GM18873 (cell line): ENCODE data around the gene MSLN.

Experiments
- ATAC-seq: cut with Tn5 transposase; IDR thresholded peaks from one replicate; pipeline ENCODE4 v1.9.1; 2021; ENCODE audit warnings: mild to moderate bottlenecking, moderate library complexity, moderate number of reproducible peaks; ENCODE audit not compliant: unreplicated experiment, low FRiP score

MSLN gene

DNA sequence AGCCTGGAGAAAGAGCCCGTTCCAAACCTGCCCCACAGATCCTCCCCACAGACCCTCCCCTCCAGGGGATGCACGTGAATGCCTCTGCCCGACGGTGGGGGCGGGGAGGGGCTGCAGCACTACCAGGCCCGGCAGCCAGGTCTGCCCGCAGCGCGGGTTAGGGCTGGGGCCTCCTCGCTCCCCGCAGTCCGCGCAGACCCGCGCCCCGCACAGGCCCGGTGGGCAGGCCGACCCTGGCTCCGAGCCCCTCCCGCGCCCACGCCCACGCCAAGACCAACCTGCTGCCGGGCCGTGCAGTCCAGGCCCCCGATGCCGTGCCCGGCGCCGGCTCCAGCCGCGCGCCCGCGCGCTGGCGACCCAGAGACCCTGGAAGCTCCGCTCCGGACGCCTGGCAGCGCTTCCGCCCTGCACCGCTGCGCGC lies 27.5 kb downstream of the MSLN start, which contains the start of gene RPUSD1:
TSS of gene RPUSD1 (minus strand) at position 404 of the 421 bp plus-strand sequence. CDS start 644 bp downstream, outside the sequence.
- ATAC-seq = peak; percentile 13

DNA sequence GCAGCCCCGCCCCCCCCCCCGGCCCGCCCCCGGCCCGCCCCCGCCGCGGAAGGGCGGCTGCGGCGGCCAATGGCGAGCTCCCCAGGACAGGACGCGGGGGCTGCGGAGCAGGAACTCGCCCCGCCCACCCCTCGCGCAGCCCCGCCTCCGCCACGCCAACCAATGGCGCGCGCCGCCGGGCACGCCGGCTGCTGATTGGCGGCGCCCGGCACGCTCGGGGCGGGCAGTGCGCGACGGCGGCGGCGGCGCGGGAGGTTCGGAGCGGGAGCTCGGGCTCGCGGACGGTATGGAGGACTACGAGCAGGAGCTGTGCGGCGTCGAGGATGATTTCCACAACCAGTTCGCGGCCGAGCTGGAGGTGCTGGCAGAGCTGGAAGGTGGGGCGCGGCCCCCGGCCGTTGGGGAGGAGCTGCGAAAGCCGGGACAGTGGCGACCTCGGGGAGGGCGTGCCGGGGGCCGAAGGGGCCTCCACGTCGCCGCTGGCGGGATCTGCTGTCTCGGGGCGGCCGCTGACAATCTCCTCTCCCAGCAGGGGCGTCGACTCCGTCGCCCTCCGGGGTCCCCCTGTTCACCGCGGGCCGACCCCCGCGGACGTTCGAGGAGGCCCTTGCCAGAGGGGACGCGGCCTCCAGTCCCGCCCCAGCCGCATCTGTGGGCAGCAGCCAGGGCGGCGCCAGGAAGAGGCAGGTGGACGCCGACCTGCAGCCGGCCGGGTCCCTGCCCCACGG lies 28.0 kb downstream of the MSLN start, which contains the start of gene CHTF18:
TSS of gene CHTF18 (plus strand) at position 222 of the 728 bp plus-strand sequence. CDS start at position 287, 65 bp downstream.
- peak; percentile 38 for ATAC-seq

DNA sequence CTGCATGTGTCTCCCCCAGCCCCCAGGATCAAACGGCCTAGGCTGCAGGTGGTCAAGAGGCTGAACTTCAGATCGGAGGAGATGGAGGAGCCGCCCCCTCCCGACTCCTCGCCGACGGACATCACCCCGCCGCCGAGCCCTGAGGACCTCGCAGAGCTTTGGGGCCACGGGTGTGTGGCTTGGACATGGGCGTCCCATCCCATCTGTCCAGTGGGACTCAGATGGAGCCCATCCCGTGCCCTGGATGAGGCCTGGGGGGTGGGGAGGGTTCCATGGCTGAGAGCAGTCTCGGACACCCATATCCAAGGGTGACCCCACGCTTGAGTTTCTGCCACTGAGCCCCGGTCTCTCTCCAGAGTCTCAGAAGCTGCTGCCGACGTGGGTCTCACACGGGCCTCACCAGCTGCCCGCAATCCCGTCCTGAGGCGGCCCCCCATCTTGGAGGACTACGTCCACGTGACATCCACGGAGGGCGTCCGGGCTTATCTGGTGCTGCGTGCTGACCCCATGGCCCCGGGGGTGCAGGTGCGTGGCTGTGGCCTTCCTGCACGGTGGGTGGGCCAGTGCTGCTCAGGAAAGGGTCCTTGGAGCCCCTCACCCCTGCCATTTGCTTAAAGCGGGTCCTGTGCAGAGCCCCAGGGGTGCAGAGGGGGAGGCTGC lies 28.8 kb downstream of the MSLN start:
- no peak for ATAC-seq

DNA sequence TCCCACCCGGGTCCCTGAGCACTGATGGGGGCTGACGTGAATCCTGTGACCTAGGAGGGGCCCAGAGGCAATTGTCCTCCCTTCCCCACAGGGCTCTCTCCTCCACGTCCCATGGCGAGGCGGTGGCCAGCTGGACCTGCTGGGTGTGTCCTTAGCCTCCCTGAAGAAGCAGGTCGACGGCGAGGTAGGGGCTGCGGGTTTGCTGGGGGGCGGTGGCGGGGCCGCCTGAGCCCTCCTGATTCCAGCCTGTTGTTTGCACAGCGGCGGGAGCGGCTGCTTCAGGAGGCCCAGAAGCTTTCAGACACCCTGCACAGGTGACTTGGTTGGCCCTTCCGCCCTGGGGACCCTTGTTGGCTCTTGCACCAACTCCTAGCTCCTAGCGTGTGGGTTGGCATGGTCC lies 29.6 kb downstream of the MSLN start:
- ATAC-seq = no peak

DNA sequence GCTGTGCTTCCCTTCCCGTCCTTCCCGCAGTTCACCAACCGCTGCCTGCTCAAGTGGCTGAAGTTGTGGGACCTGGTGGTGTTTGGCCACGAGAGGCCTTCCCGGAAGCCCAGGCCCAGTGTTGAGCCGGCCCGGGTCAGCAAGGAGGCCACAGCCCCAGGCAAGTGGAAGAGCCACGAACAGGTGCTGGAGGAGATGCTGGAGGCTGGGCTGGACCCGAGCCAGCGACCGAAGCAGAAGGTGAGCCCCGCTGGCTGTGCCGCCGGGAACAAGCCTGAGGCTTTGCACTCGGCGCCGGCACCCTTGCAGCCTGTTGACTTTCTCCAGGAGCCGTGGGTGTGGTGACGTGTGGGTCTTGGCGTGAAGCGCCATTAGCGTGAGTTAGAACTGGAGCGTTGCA lies 30.6 kb downstream of the MSLN start:
- ATAC-seq = no peak

DNA sequence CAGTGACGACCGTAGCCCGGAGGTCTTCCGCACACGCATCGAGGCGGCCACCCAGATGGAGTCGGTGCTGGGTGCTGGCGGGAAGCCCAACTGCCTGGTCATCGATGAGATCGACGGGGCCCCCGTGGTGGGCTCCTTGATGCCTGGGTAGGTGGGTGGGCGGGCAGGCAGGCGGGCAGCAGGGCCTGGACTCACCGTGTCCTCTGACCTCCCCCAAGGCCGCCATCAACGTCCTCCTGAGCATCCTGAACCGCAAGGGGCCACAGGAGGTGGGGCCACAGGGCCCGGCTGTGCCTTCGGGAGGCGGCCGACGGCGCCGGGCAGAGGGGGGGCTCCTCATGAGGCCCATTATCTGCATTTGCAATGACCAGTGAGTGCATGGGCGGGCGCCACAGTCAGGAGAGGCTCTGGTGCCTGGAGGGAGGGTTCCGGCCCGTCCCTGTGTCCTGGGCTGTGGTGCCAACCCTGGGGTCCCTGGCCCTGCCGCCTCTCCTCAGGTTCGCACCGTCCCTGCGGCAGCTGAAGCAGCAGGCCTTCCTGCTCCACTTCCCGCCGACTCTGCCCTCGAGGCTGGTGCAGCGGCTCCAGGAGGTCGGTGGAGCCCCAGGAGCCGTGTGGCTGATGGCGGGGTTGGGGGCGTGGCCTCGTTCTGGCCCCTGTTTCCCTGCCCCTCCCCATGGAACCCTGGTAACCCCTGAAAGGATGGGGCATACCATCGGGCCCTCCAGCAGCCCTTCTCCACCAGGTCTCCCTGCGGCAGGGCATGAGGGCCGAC lies 31.9 kb downstream of the MSLN start:
- no peak for ATAC-seq

DNA sequence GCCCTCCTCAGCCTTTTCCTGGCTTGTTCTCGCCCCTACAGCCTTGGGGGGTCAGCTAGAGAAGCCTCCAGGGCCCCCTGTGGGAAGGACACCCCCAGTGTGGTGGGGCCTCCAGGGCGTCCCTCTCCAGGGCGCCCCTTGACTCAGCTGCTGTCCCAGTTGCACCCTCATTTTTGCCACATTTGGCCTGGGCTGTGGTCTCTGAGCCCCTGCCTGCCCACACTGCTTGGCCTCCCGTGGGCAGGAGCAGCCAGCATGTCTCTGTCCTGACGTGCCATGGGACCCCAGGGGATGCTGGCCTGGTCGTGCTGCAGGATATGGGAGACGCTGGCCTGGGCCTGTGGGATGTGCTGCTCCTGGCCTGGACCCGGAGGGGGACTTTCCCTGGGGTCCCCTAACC lies 32.9 kb downstream of the MSLN start:
- ATAC-seq = no peak

DNA sequence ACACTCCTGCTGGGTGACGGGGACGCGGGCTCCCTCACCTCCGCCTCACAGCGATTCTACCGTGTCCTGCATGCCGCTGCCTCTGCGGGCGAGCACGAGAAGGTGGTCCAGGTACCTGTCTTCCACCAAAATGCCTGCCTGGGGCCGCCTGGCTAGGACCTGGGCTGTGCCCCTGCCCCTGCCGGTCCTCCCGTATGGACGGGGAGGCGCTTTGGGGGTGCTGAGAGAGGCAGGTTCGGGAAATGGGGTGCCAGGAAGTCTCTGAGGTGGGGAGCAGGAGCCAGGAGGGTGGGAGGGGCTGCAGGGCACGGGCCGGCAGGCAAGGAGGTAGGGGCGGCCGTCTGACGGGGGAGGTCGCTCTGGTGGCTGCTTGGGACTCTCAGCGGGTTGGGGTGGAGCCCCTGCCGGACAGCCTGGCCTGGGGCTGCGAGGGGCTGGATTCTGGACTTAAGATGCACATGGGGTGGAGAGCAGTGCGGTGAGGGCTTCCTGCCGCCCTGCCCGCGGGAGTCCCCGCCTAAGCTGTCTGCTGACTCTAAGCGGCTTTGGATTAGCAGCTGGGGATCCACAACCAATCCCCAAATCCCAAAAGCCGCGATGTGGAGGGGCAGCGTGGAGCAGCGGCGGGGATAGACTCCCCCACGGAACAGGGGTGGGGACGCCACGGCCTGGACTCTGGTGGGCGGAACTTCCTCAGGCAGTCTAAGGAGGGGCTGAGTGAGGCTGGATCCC lies 33.7 kb downstream of the MSLN start:
- ATAC-seq = no peak

DNA sequence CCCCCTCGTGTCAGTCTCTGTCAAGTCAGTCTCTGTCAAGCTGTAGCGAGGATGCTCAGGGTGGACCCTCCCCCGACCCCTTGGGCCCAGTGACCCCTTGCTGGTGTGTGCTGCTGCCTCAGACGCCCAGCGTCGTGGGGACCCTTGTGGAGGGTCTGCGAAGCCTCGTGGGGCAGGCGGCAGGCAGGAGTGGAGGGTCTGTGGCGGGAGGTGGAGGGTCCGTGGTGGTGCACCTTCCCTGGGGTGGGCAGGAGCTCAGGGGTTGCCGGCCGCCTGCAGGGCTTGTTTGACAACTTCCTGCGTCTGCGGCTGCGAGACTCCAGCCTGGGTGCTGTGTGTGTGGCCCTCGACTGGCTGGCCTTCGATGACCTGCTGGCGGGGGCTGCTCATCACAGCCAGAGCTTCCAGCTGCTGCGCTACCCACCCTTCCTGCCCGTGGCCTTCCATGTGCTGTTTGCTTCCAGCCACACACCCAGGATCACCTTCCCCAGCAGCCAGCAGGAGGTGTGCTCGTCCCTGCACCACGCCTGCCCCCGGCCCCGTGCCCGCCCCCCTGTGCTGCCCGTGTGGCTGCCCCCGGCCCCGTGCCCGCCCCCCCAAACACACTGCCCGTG lies 34.4 kb downstream of the MSLN start:
- no peak for ATAC-seq

DNA sequence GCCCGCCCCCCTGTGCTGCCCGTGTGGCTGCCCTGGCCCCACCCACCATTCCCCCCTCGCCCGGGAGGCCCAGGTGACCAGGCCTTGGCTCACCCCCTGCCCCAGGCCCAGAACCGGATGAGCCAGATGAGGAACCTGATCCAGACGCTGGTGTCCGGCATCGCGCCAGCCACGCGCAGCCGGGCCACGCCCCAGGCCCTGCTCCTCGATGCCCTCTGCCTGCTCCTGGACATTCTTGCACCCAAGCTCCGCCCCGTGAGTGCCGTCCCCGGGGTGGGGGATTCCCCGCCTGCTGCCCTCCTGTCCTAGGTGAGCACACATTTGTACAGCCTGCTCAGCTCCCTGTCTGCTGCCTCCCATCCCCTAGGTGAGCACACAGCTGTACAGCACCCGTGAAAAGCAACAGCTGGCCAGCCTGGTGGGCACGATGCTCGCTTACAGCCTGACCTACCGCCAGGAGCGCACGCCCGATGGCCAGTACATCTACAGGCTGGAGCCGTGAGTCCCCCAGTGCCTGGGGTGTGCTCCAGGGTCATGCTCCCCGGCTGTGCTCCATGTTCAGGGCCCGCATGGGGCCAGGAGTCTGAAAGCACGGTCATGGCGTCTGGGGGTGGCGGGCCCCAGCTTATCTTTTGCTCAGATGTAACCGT lies 35.2 kb downstream of the MSLN start:
- no peak for ATAC-seq

DNA sequence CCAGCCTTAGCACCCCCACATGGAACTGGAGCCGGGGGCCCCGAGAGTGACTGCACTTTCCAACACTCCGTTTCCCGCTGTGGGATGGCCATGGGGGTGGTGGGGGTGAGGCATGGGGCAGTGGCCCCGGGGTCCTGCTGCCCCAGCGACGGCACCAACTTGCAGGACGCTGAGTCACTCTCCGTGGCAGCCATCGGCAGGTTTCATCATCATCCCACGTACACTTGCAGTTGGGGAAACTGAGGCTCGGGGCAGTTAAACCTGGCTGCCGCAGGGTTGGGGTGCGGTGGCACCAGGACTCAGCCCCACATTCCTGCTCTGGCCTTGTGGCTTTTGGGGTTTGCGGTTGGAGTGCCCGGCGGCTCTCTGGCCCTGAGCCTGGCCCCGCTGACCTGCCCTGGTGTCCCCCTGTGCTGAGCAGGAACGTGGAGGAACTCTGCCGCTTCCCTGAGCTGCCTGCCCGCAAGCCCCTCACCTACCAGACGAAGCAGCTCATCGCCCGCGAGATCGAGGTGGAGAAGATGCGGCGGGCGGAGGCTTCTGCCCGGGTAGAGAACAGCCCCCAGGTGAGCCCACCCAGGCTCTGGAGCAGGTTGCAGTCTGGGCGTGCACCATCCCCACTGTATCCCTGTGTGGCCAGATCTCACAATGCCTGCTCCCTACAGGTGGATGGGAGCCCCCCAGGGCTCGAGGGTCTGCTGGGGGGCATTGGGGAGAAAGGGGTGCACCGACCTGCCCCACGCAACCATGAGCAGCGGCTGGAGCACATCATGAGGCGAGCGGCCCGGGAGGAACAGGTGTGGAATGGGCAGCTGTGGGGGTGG lies 36.0 kb downstream of the MSLN start:
- no peak for ATAC-seq

DNA sequence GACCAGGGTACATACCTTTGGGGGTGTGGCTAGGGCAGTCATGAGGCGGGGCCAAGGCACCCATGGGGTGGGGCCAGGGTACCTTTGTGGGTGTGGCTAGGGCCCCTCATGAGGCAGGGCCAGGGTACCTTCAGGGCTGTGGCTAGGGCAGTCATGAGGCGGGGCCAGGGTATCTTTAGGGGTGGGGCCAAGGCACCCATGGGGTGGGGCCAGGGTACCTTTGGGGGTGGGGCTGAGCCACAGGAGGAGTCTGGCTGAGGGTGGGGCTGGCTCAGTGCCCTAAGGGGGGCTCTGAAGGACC lies 36.5 kb downstream of the MSLN start:
- ATAC-seq = no peak

DNA sequence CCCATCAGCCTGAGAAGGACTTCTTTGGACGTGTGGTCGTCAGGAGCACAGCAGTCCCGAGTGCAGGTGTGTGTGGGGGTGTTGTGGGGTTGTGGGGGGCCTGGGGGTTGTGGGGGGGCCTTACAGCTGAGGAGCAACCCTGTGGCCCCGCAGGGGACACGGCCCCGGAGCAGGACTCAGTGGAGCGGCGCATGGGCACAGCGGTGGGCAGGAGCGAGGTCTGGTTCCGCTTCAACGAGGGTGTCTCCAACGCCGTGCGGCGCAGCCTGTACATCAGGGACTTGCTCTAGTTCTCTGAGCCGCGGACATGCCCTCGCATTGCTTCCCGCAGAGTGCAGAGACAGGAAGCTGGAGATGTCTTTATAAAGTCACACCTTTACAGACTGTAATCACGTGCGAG lies 37.2 kb downstream of the MSLN start:
- ATAC-seq = no peak

DNA sequence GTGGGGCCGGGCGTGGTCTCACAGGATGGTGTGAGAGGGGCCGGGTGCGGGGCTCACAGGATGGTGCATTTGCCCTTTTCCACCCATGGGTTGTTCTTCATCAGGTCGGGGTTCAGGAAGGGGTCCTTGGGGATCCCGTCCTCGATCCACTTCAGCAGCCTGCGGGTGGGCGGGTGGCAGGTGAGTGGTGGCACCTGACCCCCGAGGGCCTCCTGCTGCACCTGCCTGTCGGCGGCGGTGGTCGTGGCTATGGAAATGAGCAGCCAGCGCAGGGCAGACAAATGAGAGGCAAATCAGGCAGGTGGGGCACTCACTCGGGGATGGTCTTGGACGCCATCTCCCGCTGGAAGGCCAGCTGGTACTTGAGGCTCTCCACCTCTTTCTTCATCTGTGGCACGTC lies 38.1 kb downstream of the MSLN start:
- ATAC-seq = no peak

DNA sequence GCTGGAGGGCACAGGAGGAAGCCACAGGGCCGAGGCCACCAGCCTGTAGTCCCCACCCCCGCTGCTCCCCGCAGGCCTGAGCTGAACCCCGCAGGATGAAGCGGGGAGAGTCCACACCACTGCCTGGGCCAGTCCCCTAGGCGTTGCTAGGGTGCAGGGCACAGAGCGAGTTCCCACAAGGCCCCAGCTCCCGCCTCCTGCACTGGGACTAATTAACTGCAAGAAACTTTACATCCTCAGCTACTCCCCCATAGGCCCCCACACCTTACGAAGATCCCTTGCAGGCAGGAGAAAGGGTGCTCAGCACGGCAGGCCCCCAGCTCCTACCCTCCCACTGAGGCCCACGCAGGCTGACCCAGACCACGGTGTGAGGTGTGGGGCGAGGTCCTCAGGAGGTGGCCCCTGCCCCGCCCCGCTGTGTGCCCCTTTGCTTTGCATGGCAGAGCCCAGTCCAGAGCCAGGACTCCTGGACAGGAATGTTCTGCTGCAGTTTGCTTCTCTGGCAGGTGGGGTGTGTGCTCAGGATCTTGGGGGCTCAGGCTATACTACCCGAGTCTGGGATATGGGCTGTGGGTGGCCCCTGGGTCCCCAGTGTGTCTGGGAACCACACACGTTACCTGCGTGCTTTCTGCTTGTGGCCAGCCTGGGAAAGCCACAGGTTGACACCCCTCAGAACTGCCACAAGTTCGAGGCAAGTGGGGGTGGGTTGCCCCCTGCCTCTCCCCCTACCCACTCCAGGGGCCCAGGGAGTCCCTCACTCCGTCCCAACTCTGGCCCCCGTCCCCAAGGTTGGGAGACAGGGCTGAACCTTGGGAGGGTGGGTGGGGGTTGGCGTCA lies 38.8 kb downstream of the MSLN start:
- no peak for ATAC-seq

DNA sequence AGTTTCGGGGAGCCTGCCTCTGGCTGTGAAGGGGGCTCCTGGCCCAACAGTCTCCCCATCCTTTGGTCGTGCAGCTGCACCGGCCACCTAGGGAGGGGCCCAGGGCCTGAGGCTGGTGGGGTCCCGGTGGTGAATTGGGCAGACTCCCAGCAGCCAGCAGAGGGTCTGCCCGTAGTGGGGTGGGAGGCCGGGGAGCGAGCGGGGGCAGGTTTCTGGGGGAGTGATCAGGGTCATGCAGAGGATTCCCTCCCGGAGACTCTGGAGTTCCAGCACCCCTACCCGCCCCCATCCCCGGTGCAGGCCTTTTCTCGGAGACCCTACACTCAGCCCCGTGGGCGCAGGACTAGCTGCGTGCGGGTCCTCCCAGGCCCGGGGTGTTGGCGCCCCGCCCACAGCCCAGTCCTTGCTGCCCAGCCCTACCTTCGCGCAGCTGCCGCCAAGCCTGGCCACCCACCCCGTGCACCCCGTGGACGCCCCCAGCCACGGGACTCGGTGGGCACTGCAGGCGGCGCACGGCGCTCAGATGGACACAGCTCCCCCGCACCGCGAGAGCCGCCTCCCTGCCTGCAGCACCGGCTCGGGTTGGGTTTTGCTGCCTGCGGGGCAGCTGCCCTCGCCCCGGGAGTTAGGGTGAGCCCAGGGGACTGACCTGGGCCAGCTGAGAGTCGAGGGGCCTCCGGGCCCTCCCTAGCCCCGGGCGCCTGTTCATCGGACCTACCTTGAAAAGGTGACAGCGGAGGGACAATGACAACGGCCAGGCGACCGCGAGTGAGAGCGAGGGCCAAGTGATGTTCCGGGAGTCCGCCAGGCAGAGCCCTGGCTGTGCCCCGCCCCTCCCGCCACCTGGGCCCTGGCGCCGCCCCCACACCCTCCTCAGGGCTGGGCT lies 39.7 kb downstream of the MSLN start, which contains the start of gene GNG13:
TSS of gene GNG13 (minus strand) at position 787 of the 886 bp plus-strand sequence. CDS start 1,657 bp downstream, outside the sequence.
- ATAC-seq = no peak
